Loucy (cell line): ENCODE data around the gene ACACB.

ENCODE experiments used
- CTCF ChIP-seq: fragments of 200-600 bp; sonication (generic); conservative IDR thresholded peaks from 2 replicates; pipeline ENCODE4 v1.5.1; 2014; ENCODE audit warnings: mild to moderate bottlenecking, antibody characterized with exemption, low read length
- EZH2phosphoT487 ChIP-seq: fragments of 200-600 bp; IDR thresholded peaks from 2 replicates; pipeline ENCODE4 v1.6.1; 2018; ENCODE audit warnings: antibody characterized with exemption, mild to moderate bottlenecking, moderate library complexity, borderline replicate concordance

- no peak for TF ChIP-seq CTCF
- no peak for TF ChIP-seq EZH2phosphoT487
Observed at GRCh38 chr12:109276160-109276559, 159.8 kb downstream of the ACACB start.
